Activated effector memory CD4-positive, alpha-beta T cell treated with Interleukin-2 at 50 U/mL for 16 hours (primary cell): ENCODE data around the gene TCP11L2.
"Not testable (repeated sequence)": the region's sequence is repeated elsewhere in the genome, so short reads cannot be mapped to it uniquely, and the experiment has no call there.

Experiments
- DNase-seq: peaks from one replicate; pipeline ENCODE4 v3.0.0-alpha.2; 2020

The TCP11L2 gene

GRCh38 chr12:106285982-106286381 is 16.6 kb upstream of the TCP11L2 start:
- no peak for DNase-seq

- DNase-seq = not testable (repeated sequence)
These were observed 15.9 kb upstream of the TCP11L2 start for GRCh38 chr12:106286576-106287162.

- no peak for DNase-seq
These were observed 15.2 kb upstream of the TCP11L2 start for GRCh38 chr12:106287364-106287763.

- DNase-seq = no peak
These were observed 14.4 kb upstream of the TCP11L2 start for GRCh38 chr12:106288101-106288493.

GRCh38 chr12:106288494-106289195 is 13.9 kb upstream of the TCP11L2 start:
- DNase-seq = no peak

GRCh38 chr12:106289196-106289681 is 13.3 kb upstream of the TCP11L2 start:
- no peak for DNase-seq

- no peak for DNase-seq
These were observed 11.9 kb upstream of the TCP11L2 start for GRCh38 chr12:106290666-106291065.

GRCh38 chr12:106291342-106291741 is 11.2 kb upstream of the TCP11L2 start:
- no peak for DNase-seq

- no peak for DNase-seq
These were observed 10.2 kb upstream of the TCP11L2 start for GRCh38 chr12:106292339-106292738.

GRCh38 chr12:106296179-106296877 is 6.2 kb upstream of the TCP11L2 start:
- no peak for DNase-seq

GRCh38 chr12:106297075-106297474 is 5.5 kb upstream of the TCP11L2 start:
- DNase-seq = no peak

- DNase-seq = no peak
These were observed 4.9 kb upstream of the TCP11L2 start for GRCh38 chr12:106297681-106298080.

GRCh38 chr12:106299202-106299774 is 3.2 kb upstream of the TCP11L2 start:
- DNase-seq = no peak

GRCh38 chr12:106300761-106301160 is 1.8 kb upstream of the TCP11L2 start:
- DNase-seq = no peak

GRCh38 chr12:106301241-106301610 is 1.3 kb upstream of the TCP11L2 start:
- no peak for DNase-seq

GRCh38 chr12:106301611-106302321 is 767 bp upstream of the TCP11L2 start:
- peak; percentile 71 for DNase-seq

GRCh38 chr12:106303202-106303820 is 778 bp downstream of the TCP11L2 start:
- DNase-seq = peak; percentile 87

GRCh38 chr12:106304001-106304421 is 1.5 kb downstream of the TCP11L2 start:
- no peak for DNase-seq

GRCh38 chr12:106304797-106305196 is 2.3 kb downstream of the TCP11L2 start:
- no peak for DNase-seq

GRCh38 chr12:106305376-106305775 is 2.8 kb downstream of the TCP11L2 start:
- no peak for DNase-seq

- no peak for DNase-seq
These were observed 4.6 kb downstream of the TCP11L2 start for GRCh38 chr12:106307181-106307580.

GRCh38 chr12:106308121-106308520 is 5.6 kb downstream of the TCP11L2 start:
- DNase-seq = no peak

GRCh38 chr12:106308611-106309010 is 6.1 kb downstream of the TCP11L2 start:
- DNase-seq = no peak
